Measurements from ENCODE around the gene KCNC2.

Gene KCNC2

GRCh38 chr12:75058228-75058627 is 151.4 kb downstream of the KCNC2 start:
- no peak for DNase-seq (ENCODE audit: low spot score)

GRCh38 chr12:75048767-75049166 is 160.9 kb downstream of the KCNC2 start:
- no peak for DNase-seq (ENCODE audit: low spot score)

DNA sequence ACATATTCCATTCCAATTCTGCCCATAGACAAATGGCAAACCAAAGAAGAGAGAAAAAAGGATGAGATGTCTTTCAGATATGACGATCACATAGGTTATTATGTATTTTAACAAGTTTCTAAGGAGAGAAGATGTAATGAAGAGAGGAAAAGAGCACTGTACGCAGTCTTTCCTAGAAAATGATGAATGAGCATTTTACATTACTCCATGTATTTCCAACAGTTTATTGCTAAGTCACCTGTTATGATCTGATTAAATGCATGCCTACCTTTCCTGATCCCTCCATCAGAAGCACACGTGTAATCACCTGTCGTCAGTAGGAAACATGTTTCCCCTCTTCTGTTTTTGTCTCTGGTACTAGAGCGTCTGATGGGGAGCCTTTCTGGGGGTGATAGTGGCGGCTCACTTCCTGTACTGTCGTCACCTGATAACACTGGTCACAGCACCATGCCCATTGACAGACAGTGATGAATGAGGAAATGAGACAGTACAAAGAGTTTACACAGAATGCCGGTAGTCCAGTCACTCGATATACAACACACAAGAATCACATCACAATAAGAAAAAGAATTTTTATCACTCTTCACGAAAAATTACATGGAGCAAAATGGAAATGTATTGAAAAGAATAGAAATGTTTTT is 161.6 kb downstream of the KCNC2 start:
- no peak for DNase-seq (ENCODE audit: low spot score)

DNA sequence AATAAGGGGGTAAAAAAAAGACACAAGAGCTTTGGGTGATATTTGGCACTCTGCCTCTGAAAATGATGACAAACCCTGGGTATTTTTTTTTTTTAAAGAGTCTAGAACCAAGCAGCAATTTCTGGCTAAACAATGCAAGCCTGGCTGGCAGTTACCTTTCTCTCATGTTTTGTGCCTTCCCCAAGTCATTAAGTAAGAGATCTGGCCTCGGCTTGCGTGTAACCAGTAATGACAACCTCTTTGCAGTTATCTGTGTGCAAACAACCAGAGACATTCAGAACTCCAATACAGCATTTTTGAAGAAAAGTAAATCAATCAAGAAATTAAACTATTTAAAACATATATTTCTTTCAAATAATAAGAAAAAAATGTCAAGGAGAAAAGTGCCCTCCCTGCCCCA is 167.5 kb downstream of the KCNC2 start:
- no peak for DNase-seq (ENCODE audit: low spot score)

- no peak for DNase-seq (ENCODE audit: low spot score)
Observed at GRCh38 chr12:75041472-75041871, 168.2 kb downstream of the KCNC2 start.

DNA sequence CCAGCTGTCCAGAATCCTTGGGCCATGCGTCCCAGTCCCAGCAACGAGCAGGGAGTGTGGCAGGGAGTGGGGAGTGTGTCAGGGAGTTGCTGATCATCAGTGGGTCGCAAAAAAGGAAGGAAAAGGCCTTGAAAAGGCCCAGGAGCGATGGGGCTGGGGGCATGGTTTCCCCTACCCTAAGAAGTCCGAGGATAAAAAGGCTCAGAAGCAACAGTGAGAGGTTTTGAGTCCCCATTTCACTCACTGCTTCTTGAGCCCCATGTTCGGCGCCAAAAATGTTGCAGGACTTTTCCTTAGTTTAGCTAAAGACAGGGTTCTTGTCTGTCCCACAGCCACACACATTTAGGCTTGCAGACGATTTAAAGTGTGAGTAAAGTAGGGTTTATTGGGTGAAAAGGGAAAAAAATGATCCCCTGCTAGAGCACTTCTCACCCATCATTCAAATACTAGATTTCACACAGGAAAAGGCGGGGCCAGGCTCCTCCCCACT is 189.5 kb downstream of the KCNC2 start:
- no peak for DNase-seq (ENCODE audit: low spot score)

DNA sequence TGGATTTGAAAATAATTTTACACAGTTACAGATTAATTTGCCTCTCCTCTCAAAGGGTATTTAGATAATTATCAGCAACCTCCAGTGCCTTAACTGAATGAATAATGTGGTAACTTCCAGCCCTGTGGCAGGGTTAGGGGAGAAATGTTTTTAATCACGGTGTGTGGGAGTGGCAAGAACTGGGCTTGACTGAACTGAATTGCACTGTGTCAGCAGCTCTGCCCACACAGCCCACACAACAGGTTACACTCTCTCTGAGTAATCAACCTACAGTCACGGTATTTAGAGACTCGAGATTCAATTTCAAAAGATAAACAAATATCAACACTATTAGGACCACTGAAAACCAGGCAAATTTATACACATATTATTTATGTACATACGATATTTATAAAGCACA is 198.5 kb downstream of the KCNC2 start:
- DNase-seq (ENCODE audit: low spot score) = no peak

GRCh38 chr12:75007133-75007532 is 202.5 kb downstream of the KCNC2 start:
- no peak for DNase-seq (ENCODE audit: low spot score)

GRCh38 chr12:75000120-75000519 is 209.5 kb downstream of the KCNC2 start:
- DNase-seq (ENCODE audit: low spot score) = no peak

- DNase-seq (ENCODE audit: low spot score) = no peak
Observed at GRCh38 chr12:74999474-74999873, 210.2 kb downstream of the KCNC2 start.
